IPS DF 4.7 (cell line): ENCODE results near the gene SETDB1.
"Not testable (repeated sequence)": the region's sequence is repeated elsewhere in the genome, so short reads cannot be mapped to it uniquely, and the experiment has no call there.

Experiments
- DNase-seq: peaks from one replicate; pipeline ENCODE4 v3.0.0-alpha.2; 2013; ENCODE audit warnings: low spot score; ENCODE audit errors: extremely low read depth

SETDB1 gene

DNA sequence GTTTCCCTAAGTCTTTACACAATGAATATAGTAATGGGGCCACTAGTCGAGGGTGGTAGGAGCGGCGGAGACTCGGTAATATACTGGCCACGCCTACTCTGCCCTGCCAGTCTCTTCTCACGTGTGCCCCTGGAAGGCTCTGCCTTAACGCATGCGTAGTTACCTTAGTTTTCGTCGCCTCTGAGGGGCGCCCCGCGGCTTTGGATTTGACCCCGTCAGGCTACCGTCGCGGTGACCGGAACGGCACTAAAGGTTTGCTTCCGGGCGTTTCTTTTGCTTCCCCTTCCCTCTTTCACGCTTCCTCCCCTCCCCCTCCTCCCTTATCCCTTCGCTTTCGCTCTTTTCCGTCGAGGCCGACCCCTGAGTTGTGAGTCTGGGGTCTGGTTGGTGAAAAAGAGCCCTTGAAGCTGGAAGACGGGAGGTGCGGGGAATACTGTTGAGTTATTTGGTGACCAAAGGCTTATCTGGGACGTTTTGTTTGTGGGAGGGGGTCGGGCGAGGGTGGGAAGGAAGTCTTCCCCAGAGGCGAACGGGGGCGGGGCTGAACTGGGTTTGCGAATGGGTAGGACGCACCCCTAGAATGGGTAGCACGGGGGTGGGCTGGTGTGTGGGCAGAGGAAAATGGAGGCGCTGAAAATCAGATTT lies at the start of gene SETDB1:
SETDB1 (plus strand) TSS at position 267 of the 645 bp plus-strand sequence. CDS start 1,352 bp downstream, outside the sequence.
- peak; percentile 98 for DNase-seq

DNA sequence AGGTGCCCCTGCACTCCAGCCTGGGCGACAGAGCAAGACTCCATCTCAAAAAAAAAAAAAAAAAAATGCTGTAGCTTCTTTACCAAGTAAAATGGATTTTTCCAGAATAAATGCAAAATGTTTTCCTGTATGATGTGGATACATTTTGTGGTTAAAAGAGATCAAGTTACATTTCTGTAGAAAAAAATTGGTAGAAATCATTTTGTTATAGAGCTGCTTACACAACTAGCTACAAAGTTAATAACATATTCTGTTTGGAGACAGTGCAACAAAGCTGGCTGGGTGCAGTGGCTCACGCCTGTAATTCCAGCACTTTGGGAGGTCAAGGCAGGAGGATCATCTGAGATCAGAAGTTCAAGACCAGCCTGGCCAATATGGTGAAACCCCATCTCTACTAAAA lies 47.2 kb upstream of the SETDB1 start:
- not testable (repeated sequence) for DNase-seq

- no peak for DNase-seq
Measured at GRCh38 chr1:150881331-150882070, 44.7 kb upstream of the SETDB1 start.

GRCh38 chr1:150883121-150883520 lies 43.0 kb upstream of the SETDB1 start:
- not testable (repeated sequence) for DNase-seq

- no peak for DNase-seq
Measured at GRCh38 chr1:150887018-150887417, 39.1 kb upstream of the SETDB1 start, which contains the start of gene CTXND2. Gene CTXND2, plus strand, starts transcription at chr1:150887136. Its CDS starts 25,179 bp downstream, at chr1:150912315.

DNA sequence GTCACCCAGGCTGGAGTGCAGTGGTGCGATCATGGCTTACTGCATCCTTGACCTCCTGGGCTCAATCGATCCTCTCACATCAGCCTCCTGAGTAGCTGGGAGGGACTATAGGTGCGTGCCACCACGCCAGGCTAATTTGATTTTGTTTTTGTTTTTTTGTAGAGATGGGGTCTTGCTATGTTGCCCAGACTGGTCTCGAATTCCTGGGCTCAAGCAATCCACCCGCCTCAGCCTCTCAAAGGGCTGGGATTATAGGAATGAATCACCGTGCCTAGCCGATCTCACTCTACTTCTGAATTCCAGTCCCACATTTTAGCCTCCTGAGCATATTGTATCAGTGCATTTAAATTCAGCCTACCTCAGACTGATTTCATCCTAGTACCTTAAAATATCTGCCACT lies 37.4 kb upstream of the SETDB1 start:
- DNase-seq = no peak

- no peak for DNase-seq
Measured at GRCh38 chr1:150890033-150890416, 36.1 kb upstream of the SETDB1 start.

DNA sequence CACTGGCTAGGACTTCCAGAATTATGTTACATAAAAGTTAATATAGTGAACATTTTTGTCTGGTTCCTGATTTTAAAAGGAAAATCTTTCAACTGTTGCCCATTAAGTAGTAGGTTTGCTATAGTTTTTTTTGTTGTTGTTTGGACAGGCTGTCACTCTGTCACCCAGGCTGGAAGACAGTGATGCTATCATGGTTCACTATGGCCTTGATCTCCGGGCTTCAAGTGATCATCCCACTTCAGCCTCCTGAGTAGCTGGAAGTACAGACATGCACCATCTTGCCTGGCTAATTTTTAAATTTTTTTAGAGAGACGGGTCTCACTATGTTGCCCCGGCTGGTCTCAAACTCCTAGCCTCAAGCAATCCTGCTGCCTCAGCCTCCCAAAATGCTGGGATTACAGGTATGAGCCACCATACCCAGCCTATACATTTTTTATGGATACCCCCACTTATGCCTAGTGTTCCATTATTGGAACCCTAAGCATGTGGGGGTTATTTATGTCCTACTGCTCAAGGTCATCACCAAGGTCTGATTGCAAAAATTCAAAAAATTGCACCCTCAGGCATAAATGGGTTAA lies 32.7 kb upstream of the SETDB1 start:
- no peak for DNase-seq

DNA sequence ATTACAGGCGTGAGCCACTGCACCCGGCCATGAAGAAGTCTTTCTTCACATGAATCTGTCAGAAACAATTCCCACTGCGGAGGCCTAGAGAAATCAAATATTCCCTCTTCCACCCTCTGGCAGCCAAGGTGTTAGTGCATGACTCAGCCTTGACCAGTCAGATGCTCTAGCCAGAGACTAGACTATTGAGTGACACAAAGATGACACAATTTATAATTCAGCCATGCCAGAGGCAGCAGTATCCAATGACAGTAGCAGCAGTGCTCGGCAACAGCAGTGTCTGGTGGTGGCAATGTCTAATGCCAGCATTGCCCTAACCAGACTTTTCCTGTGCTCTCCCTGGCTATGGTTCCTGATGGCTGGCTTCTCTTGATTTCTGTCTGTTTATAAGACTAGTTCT lies 30.5 kb upstream of the SETDB1 start:
- no peak for DNase-seq

DNA sequence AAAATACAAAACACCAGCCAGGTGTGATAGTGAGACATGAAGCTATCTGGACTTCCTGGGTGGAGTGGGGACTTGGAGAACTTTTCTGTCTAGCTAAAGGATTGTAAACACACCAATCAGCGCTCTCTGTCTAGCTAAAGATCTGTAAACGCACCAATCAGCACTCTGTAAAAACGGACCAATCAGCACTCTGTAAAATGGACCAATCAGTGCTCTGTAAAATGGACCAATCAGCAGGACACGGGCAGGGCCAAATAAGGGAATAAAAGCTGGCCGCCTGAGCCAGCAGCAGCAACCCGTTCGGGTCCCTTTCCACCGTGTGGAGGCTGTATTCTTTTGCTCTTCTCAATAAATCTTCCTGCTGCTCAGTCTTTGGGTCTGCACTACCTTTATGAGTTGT lies 26.4 kb upstream of the SETDB1 start:
- DNase-seq = not testable (repeated sequence)

GRCh38 chr1:150902346-150902745 lies 23.8 kb upstream of the SETDB1 start:
- DNase-seq = no peak

GRCh38 chr1:150902751-150903150 lies 23.4 kb upstream of the SETDB1 start:
- DNase-seq = no peak

GRCh38 chr1:150905301-150905700 lies 20.9 kb upstream of the SETDB1 start:
- DNase-seq = no peak

GRCh38 chr1:150906329-150906728 lies 19.8 kb upstream of the SETDB1 start:
- no peak for DNase-seq

DNA sequence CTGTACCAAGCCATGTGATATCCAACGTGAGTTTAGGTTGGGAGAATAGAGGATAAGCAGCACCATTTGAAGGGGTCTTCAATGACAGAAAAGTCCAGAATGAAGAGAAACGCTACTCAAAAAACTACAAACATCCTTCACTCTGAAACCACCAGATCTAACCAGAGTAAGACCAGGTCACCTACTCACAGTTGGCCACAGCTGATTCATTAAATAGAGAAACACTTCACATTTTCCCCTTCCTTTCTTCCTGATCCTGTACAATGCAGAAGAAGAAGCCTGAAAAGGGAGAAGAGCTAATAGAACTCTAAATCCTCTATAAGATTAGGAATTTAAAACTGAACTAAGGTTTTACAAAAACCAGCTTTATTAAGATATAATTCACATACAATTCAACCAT lies 19.4 kb upstream of the SETDB1 start:
- DNase-seq = no peak

GRCh38 chr1:150909585-150910180 lies 16.5 kb upstream of the SETDB1 start:
- no peak for DNase-seq

- no peak for DNase-seq
Measured at GRCh38 chr1:150912623-150913022, 13.5 kb upstream of the SETDB1 start.

GRCh38 chr1:150917387-150917786 lies 8.8 kb upstream of the SETDB1 start:
- DNase-seq = no peak

GRCh38 chr1:150922519-150922975 lies 3.6 kb upstream of the SETDB1 start:
- peak; percentile 44 for DNase-seq

DNA sequence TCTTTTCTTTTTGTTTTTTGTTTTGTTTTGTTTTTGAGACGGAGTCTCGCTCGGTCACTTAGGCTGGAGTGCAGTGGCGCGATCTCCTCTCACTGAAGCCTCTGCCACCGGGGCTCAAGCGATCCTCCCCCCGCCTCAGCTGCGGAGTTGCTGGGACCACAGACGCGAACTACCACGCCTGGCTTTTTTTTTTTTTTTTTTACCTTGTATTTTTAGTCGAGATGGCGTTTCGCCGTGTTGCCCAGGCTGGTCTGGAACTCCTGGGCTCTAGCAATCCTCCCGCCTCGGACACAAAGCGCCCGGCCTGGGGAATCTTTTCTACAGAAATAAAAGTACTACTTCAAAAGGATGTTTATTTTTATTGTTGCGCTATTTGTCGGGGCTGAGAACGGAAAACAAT lies 1.1 kb upstream of the SETDB1 start:
- no peak for DNase-seq

- DNase-seq = no peak
Measured at GRCh38 chr1:150927624-150928023, 1.5 kb downstream of the SETDB1 start.

DNA sequence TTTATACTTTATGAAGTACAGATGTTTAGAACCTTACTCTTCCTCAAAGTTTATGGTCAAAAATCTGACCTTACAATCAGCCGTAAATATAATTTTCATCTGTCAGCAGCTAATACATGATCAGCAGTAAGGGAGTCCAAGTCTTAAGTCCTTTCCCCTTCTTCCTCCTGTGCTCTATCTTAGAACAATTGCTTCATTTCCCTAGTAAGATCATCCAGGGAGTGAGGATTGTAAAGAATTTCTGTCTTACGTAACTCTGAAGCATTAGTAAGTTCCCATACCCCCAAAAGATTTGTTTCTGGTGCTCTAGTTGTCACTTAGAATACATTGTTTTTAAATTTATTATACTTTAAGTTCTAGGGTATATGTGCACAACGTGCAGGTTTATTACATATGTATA lies 2.1 kb downstream of the SETDB1 start:
- DNase-seq = no peak
